ENCODE measurements around the gene SLC35C1.
"Not testable (repeated sequence)": the region's sequence is repeated elsewhere in the genome, so short reads cannot be mapped to it uniquely, and the experiment has no call there.

GRCh38 chr11:45826492-45826891 is 21.5 kb downstream of the SLC35C1 start:
- not testable (repeated sequence) for TF ChIP-seq EZH2 (IDR thresholded peaks at IDR 0.05; ENCODE audit: low read length)
- TF ChIP-seq, protein P1, sequence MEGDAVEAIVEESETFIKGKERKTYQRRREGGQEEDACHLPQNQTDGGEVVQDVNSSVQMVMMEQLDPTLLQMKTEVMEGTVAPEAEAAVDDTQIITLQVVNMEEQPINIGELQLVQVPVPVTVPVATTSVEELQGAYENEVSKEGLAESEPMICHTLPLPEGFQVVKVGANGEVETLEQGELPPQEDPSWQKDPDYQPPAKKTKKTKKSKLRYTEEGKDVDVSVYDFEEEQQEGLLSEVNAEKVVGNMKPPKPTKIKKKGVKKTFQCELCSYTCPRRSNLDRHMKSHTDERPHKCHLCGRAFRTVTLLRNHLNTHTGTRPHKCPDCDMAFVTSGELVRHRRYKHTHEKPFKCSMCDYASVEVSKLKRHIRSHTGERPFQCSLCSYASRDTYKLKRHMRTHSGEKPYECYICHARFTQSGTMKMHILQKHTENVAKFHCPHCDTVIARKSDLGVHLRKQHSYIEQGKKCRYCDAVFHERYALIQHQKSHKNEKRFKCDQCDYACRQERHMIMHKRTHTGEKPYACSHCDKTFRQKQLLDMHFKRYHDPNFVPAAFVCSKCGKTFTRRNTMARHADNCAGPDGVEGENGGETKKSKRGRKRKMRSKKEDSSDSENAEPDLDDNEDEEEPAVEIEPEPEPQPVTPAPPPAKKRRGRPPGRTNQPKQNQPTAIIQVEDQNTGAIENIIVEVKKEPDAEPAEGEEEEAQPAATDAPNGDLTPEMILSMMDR (optimal IDR thresholded peaks at IDR 0.05 in 1 of 3, IDR thresholded peaks at IDR 0.05 in 1 of 3, conservative IDR thresholded peaks at IDR 0.05 in 1 of 3; ENCODE audit: extremely low read depth in 1 of 3, insufficient read depth in 2 of 3, low read length in 3 of 3): not testable (repeated sequence)
